ENCODE measurements around the gene PXDC1. TPM values are rescaled to one million over a fixed set of nuclear protein-coding genes. Genes with fewer than 3 reads are reported as not detected.

Gene PXDC1
- polyA plus RNA-seq, 1 experiment, result 24.0 TPM

GRCh38 chr6:3744211-3744900 is 7.2 kb downstream of the PXDC1 start:
- ChIA-PET POLR2A (interaction anchor here (0.6 kb wide), 1 partner anchor 103 kb away, joined by 3 read pairs; no protein-coding TSS in a partner anchor), CTCF (interaction anchor here (0.7 to 6.3 kb wide), 10 partner anchors 11 to 264 kb away, joined by 3 to 78 read pairs (median 12); partner anchors contain the start of gene FAM50B)
- TF ChIP-seq CTCF (IDR thresholded peaks at IDR 0.05; ENCODE audit: insufficient read depth, low read depth, low read length), result no peak
- no peak for DNase-seq (ENCODE audit: low read depth)
- Histone ChIP-seq H3K36me3 (ENCODE audit: control insufficient read depth, insufficient read depth, low read length) (peaks cover 19% of the 10 kb centered on the region), H3K27me3 (ENCODE audit: control insufficient read depth, insufficient read depth, low read length) (no peaks in the 10 kb centered on the region), H3K4me3 (ENCODE audit: low read depth, low read length) (no peak overlapping the region)

GRCh38 chr6:3743541-3743940 is 8.0 kb downstream of the PXDC1 start:
- H3K36me3 ChIP-seq (ENCODE audit: control insufficient read depth, insufficient read depth, low read length), result peaks cover 22% of the 10 kb centered on the region
- no peak for TF ChIP-seq CTCF (IDR thresholded peaks at IDR 0.05; ENCODE audit: insufficient read depth, low read depth, low read length)
- ChIA-PET CTCF (interaction anchor here (0.7 to 6.3 kb wide), 12 partner anchors 11 to 264 kb away, joined by 3 to 78 read pairs (median 6); partner anchors contain the start of gene FAM50B), POLR2A (interaction anchor here (0.6 kb wide), 1 partner anchor 275 kb away, joined by 12 read pairs; no protein-coding TSS in a partner anchor)
- H3K27me3 ChIP-seq (ENCODE audit: control insufficient read depth, insufficient read depth, low read length), result no peaks in the 10 kb centered on the region
- DNase-seq (ENCODE audit: low read depth), result no peak
- no peak overlapping the region for H3K4me3 ChIP-seq (ENCODE audit: low read depth, low read length)

GRCh38 chr6:3742426-3743344 is 8.8 kb downstream of the PXDC1 start:
- DNase-seq (ENCODE audit: low read depth), result no peak
- POLR2A ChIA-PET, result no interaction called here

GRCh38 chr6:3742076-3742425 is 9.5 kb downstream of the PXDC1 start:
- Histone ChIP-seq H3K4me3 (ENCODE audit: low read depth, low read length) (no peak overlapping the region), H3K27me3 (ENCODE audit: control insufficient read depth, insufficient read depth, low read length) (no peaks in the 10 kb centered on the region), H3K36me3 (ENCODE audit: control insufficient read depth, insufficient read depth, low read length) (peaks cover 32% of the 10 kb centered on the region)
- ChIA-PET POLR2A (no interaction called here), CTCF (interaction anchor here (0.6 to 6.3 kb wide), 24 partner anchors 8 to 580 kb away, joined by 3 to 78 read pairs (median 4); partner anchors contain the start of gene FAM50B)
- no peak for DNase-seq (ENCODE audit: low read depth)
- no peak for TF ChIP-seq CTCF (IDR thresholded peaks at IDR 0.05; ENCODE audit: insufficient read depth, low read depth, low read length)

More at GRCh38 chr6:3742426-3743344, 8.8 kb downstream of the PXDC1 start:
- Histone ChIP-seq H3K4me3 (ENCODE audit: low read depth, low read length) (no peak overlapping the region), H3K36me3 (ENCODE audit: control insufficient read depth, insufficient read depth, low read length) (peaks cover 28% of the 10 kb centered on the region), H3K27me3 (ENCODE audit: control insufficient read depth, insufficient read depth, low read length) (no peaks in the 10 kb centered on the region)
- TF ChIP-seq CTCF (IDR thresholded peaks at IDR 0.05; ENCODE audit: insufficient read depth, low read depth, low read length), result peak; percentile 90
- CTCF ChIA-PET, result interaction anchor here (0.6 to 6.3 kb wide), 21 partner anchors 10 to 475 kb away, joined by 3 to 78 read pairs (median 6); partner anchors contain the start of gene FAM50B
